ENCODE measurements around the gene TCF7L1.

DNA sequence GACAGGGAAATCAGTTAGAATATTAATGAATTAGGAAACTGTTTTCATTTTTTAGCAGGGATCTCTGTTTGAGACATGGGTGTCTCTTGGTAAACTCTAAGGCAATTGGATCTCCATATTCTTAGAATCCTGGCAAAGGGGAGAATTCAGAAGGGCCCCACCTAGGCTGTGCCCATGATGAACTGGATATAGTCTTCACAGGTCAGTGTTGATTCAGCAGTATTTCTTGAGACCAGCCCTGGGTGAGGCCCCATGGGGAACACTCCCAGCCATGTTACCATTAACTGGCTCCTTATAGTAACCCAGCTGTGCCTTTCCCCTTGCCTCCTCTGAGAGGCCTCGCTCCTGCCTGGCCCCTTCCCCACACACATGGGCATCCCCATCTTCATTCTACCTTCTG is 76.7 kb downstream of the TCF7L1 start:
- TF ChIP-seq SPI1 (IDR thresholded peaks at IDR 0.05; ENCODE audit: borderline replicate concordance, low read depth) (no peak), POLR2AphosphoS5 (IDR thresholded peaks at IDR 0.05; ENCODE audit: low read depth) (no peak), GABPA (IDR thresholded peaks at IDR 0.05; ENCODE audit: low read depth) (no peak)
- TF ChIP-seq, protein P1, sequence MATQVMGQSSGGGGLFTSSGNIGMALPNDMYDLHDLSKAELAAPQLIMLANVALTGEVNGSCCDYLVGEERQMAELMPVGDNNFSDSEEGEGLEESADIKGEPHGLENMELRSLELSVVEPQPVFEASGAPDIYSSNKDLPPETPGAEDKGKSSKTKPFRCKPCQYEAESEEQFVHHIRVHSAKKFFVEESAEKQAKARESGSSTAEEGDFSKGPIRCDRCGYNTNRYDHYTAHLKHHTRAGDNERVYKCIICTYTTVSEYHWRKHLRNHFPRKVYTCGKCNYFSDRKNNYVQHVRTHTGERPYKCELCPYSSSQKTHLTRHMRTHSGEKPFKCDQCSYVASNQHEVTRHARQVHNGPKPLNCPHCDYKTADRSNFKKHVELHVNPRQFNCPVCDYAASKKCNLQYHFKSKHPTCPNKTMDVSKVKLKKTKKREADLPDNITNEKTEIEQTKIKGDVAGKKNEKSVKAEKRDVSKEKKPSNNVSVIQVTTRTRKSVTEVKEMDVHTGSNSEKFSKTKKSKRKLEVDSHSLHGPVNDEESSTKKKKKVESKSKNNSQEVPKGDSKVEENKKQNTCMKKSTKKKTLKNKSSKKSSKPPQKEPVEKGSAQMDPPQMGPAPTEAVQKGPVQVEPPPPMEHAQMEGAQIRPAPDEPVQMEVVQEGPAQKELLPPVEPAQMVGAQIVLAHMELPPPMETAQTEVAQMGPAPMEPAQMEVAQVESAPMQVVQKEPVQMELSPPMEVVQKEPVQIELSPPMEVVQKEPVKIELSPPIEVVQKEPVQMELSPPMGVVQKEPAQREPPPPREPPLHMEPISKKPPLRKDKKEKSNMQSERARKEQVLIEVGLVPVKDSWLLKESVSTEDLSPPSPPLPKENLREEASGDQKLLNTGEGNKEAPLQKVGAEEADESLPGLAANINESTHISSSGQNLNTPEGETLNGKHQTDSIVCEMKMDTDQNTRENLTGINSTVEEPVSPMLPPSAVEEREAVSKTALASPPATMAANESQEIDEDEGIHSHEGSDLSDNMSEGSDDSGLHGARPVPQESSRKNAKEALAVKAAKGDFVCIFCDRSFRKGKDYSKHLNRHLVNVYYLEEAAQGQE (IDR thresholded peaks at IDR 0.05; ENCODE audit: insufficient replicate concordance, low read depth) = no peak
- TF ChIP-seq, protein P2, sequence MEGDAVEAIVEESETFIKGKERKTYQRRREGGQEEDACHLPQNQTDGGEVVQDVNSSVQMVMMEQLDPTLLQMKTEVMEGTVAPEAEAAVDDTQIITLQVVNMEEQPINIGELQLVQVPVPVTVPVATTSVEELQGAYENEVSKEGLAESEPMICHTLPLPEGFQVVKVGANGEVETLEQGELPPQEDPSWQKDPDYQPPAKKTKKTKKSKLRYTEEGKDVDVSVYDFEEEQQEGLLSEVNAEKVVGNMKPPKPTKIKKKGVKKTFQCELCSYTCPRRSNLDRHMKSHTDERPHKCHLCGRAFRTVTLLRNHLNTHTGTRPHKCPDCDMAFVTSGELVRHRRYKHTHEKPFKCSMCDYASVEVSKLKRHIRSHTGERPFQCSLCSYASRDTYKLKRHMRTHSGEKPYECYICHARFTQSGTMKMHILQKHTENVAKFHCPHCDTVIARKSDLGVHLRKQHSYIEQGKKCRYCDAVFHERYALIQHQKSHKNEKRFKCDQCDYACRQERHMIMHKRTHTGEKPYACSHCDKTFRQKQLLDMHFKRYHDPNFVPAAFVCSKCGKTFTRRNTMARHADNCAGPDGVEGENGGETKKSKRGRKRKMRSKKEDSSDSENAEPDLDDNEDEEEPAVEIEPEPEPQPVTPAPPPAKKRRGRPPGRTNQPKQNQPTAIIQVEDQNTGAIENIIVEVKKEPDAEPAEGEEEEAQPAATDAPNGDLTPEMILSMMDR (IDR thresholded peaks at IDR 0.05; ENCODE audit: insufficient read depth, low read length) = no peak

Data from HL-60 (cell line).